IPS-NIHi7 (cell line): ENCODE results near the gene SMTN.
A peak's percentile ranks its signal among the peaks of the same experiment; 100 is the strongest.
"Not testable (repeated sequence)": the region's sequence is repeated elsewhere in the genome, so short reads cannot be mapped to it uniquely, and the experiment has no call there.

ENCODE experiments used
- DNase-seq: peaks from one replicate; pipeline ENCODE4 v3.0.0; 2012; ENCODE audit warnings: mixed read lengths; ENCODE audit errors: extremely low spot score

SMTN gene

DNA sequence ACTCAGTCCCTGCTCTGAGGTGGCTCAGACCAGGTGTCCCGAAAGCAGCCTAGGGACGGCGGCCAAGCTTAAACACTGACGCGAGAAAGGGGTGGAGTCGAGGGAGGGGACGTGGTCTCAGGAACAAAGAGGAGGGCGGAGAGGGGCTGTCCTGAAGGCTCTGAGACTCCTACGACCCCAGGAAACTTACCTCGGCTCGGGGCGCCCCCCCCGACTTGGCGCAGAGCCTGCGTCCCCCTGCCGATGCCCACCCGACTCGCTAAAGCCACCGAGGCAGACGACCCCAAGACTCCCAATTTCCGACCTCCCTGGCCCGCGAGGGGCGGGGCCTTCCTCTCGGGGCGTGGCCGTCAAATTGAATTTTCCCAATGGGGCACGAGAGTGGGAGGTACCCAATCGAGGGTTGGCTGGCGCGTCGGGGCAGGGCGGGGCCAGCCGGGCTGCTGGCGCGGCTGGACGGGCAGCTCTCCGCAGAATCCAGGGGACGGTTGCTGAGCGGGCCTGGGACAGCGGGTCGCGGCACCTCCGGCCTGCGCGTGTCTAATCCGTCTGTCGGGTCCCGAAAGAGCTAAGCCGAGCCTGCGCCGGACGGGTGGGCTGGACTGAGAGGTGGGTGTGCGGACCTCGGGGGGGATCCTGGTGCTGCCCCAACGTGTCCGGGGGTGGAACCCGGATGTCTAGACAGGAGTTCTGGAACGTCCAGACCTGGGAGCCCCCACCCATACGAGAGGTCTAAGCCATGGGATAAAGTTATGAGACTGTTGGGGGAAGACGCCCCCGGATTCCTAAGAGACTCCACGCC lies at the start of gene SMTN:
TSS of gene SMTN (plus strand) at position 471 of the 802 bp plus-strand sequence. CDS start 1,941 bp downstream, outside the sequence.
- DNase-seq, result peak; percentile 97

DNA sequence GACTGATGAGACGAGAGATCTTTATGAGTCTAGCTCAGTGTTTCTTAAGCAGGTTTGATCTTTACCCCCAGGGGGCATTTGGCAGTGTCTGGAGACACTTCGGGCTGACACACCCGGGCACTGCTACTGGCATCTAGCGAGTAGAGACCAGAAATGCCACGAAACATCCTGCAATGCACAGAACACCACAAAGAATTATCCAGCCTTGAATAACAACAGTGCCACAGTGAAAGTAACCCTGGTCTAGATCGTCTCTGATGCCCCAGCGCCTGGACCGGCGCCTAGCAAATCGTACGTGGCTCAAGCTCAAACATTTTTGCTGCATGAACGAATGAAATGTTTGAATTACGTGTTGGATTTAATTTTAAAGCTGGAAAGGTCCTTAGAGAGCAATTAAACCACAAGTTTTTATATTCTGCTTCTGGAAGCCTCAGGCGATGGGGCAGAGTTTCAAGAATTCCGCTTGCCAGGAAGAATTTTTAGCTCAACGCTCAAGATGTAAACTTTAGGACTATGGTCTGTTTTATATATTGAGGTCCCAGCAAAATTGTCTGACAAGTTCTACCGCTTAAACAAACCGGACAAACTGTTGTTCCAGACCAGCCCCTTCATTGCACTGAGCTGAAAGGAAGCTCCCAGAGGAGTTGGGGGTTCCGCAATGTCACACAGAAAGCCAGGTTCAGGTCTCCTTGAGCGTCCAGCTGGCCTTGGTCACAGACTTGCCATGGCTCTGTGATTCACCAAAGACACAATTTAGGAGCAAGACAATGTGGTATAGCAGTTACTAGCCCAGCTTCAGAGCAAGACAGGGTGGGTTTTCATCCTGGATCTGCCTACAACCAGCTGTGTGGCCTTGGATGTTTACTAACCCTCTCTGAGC lies 44.2 kb upstream of the SMTN start:
- no peak for DNase-seq

DNA sequence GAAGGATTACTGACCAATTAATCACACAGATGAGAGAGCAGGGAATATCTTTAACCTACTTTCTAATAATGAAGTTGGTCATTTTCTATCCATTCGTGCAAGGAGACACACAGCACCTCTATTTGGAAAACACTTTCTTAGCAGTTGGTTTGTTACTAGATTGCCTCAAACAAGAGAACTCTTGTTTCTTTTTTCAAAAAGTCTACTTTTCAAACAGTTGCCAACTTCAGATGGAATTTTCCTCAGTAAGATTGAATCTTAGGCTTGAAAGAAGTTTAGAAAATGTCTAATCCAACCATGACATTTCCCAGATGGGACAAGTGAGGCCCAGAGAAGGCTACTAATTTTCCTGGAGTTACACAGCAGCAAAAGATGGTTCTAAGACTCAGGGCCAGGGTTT lies 42.4 kb upstream of the SMTN start:
- DNase-seq, result no peak

DNA sequence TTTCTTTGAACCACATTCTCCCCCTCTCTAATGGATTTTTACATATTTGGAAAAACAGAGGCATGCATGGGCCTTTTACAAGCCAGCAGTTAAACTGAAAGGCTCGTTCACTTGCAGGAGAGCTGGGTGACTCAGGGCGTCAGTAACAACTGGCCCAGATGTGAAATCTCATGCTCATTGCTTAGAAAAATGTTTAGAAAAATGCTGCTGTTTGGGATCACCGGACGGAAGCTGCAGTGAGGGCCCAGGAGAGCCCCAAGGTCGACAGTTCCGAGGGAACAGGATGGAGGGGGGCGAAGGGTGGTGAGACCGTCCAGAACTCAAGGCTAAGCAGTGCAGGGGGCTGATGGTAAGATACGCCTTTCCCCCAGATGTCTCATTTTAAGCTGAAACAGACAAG lies 41.7 kb upstream of the SMTN start:
- DNase-seq, result no peak

DNA sequence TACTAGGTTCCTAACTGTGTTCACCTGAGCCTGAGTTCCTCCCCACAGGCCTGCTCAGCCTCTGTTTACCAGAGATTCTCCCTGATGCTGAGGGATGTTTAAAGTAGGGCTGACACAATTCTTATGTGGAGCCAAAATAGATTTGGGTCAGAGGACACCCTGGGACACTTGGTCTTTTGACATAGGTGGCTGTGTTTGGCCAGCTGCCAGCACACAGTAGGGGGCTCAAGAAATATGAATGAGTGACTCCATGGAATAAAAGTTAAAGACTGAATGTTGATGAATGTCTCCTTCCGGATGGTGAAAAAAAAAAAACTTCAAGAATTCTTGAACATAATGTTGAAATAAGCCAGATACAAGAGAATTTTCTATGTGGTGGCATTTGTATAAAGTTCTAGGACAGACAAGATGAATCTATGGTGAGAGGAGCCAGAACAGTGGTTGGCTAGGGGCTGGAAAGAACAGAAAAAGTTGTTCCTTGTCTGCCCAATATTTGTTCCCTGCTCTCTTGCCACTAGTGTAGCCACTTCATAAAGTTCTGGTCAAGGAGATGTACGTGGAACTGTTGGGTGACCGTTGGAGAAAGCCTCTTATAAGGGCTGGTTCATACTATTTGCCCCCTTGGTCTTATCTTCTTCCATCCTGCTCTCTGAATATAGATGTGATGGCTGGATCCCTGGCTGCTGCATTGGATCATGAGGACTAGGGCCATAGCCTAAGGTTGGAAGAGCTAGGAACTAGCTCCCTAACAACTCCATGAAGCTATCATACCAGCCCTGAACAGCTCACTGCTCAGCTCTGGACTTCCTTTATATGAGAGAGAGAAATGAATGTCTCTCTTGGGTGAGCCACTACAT lies 40.3 kb upstream of the SMTN start:
- no peak for DNase-seq

DNA sequence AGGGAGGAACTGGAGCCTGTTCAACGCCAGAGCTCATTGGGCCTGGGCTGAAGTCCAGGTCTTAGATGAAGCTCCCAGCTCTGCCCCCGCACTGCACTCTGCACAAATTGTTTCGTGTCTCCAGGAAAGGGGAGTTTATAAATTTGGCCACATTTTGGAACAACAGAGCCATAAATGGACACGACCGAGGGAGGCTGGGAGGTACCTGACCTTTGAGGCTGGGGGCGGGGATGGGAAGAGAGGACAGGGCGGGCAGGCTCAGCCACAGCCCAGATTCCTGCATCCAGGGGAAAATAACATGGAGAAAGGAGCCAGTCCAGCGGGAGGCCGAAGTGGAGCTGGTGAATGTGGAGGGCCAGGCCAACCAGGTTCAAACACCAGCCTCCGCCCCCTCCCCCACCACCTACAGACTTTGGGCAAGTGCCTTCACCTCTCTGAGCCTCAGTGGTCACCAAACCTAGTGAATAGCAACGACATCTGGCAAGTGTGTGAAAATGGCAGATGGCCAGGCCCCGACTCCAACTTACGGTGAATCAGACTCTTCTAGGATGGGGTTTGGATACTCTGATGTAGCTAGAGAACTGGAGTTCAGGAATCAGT lies 36.8 kb upstream of the SMTN start:
- DNase-seq, result peak; percentile 42

DNA sequence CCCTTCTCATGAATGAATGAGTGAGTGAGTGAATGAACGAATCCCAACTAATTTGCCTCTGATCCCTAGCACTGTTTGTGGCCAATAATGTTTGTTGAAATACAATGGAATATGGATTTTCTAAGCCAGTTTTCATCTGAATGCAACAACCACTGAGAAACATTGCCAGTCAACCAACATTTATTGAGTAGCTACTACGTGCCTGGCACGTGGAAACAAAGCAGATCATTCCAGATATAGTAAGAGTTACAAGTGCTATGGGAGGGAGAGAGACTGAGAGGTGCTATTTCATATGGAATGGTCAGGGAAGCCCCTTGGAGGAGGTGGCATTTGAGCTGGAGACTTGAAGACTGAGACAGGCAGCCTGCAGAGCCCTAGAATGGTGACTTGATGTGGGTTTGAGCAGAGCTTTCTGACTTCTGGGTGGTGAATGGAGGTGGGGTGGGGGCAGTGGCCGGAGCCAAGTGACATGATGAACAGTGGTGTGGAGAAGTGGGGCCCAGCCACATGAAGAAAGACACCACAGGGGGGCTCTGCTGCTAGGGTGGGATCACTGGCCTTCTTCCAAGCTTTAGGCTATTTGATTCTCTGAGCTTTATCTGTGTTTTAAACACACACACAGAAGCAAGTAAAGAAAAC lies 35.1 kb upstream of the SMTN start:
- DNase-seq, result no peak

DNA sequence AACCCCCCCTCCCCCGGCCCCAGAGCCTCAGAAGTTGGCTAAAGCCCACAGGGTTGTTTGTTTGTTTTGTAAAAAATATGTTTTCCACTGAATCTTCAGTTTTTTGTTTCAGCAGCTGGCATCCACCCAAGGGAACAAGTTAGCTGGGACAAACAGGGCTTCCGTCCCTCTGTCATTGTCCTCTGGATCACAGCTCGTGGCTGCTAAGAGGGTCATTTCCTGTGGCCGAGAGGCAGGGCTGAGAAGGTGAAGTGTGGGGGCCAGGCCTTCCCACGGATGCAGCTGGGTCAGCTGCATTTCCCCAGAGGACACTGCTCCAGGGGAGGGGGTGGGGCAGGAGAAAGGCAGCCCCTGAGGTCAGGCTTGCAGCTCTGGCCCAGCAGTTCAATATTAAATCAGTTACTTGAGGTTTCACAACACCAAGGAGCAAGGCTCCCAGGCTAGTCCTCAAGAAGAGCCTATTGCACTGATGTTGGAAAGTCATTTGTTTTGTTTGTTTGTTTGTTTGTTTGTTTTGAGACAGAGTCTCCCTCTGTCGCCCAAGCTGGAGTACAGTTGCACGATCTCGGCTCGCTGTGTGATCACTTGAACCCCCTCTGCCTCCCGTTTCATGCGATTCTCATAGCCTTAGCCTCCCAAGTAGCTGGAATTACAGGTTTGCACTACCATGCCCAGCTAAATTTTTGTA lies 34.4 kb upstream of the SMTN start:
- DNase-seq, result peak; percentile 35

DNA sequence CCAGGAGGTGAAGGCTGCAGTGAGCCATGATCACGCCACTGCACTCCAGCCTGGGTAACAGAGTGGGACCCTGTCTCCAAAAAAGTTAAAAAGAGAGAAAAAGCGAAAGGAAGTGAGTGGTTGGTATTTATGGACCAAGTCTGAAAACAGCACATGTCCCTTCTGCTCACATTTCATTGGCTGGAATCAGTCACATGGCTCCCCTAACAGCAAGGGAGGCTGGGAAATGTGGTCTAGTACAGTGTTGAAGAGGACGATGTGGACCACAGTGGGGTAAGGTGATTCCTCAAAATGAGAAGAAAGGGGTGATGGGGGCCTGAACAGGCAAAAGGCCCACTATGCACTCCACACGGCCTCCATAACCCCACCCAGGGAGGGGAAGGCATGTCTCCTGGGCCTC lies 32.5 kb upstream of the SMTN start:
- DNase-seq, result no peak

DNA sequence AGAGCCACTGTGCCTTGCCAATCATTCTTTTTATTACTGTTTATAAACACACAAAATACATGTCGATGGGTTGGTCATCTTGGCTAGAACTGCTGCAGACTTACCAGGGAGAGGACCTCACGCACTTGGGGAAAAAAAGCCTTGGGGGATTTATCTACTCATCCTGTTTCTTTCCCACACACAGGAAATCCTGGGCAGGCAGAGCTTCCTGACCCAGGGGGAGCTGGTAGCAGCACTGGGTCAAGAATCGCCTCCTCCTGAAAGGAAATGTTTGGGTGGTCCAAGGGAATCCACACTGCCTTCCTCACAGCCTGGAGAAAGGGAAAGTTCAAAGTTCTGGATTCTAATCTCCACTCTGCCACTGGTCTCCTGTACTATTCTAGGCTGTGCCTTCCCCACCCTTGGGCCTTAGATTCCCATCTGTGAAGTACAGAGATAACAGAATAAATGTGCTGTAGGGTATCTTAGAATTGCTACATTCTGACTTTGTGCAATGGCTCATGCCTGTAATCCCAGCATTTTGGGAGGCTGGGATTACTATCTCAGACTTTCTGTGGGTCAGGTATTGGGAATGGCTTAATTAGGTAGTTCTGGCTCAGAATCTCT lies 31.2 kb upstream of the SMTN start:
- no peak for DNase-seq

DNA sequence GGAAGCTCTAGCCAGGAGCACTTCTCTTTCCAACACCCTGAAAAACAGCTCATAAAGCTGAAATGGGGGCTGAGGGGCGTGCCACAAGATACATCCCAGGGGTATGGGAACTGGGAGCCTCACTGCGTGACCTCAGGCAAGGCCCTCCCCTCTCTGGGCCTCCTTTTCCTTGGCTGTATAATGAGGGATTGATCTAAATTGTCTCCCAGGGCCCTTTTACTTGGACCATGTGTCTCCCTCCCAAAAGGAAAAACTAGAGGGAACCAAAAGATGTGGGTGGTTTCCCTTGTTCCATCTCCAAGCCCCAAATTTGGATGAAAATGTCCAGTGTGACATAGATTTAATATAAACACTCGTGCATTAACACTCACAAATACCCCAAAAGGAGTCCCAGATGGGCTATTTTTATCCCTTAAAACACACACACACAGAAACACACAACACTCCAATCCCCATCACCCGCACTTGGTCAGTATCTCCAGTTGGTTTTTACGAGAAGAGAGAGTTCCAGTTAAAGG lies 25.9 kb upstream of the SMTN start:
- no peak for DNase-seq

DNA sequence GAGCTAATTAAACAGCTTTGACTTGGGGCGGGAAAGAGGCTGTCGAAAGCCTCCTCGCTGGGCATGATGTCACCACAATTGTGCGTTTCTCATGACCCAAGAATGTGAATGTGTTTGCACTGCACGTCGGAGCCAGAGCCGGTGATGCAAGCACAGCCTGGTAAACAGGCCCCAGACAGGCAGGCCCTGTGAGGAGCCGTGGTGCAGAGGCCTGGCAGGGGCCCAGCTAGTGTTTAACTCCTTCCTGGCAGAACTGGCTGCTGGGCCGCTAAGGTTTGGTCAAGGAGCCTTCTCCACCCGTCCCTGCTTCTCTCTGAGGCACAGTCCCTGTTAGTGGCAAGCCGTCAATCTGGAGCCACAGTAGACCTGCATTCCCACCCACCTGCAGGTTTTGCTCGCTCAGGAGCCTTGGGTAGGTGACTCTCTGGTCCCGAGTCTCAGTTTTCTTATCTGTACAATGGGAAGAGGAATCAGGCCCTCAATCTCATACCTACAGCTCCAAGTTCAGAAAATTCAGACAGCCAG lies 25.4 kb upstream of the SMTN start:
- peak; percentile 66 for DNase-seq

DNA sequence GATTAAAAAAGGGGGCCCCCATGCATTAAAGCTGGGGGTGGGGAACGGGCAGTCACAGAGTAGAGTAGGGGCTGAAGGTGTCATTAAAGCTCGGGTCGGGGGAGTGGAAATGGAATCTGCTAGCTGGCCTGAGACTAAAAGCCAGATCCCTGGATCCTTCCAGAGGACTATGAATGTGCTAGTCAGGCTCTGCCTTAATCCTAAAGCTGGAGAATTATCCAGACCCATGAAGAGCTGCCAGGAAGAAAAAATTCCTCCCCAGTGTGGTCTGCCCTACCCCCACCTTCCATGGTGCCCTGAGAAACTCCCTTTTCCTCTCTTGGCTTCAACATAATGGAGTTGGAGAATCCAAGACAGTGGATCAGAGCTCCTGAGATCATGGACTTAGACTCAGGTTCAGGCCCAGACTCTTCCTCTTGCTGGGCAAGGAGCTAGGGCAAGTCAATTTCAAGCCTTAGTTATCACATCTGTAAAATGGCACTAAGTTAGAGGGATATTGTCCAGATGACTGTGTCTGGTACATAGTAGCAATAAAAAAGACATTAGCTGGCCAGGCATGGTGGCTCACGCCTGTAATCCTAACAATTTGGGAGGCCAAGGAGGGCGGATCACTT lies 24.0 kb upstream of the SMTN start:
- no peak for DNase-seq

DNA sequence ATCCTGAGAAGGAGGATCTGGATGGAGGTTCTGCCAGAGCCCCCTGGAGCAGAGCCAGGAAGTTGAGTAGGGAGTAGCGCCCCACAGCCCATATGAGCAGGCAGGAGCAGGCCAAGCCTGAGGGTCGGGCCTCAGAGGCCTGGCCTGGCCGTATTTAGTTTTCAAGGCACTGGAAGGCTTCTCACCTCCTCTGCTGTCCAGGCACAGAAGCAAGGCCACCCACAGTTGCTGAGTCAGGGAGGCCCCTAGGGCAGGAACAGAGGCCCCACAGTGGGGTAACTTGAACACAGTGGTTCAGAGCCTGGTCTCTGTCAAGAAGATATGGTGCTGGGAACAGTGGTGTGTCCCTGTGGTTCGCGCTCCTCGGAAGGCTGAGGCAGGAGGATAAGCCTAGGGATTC lies 21.5 kb upstream of the SMTN start:
- DNase-seq, result peak; percentile 7

DNA sequence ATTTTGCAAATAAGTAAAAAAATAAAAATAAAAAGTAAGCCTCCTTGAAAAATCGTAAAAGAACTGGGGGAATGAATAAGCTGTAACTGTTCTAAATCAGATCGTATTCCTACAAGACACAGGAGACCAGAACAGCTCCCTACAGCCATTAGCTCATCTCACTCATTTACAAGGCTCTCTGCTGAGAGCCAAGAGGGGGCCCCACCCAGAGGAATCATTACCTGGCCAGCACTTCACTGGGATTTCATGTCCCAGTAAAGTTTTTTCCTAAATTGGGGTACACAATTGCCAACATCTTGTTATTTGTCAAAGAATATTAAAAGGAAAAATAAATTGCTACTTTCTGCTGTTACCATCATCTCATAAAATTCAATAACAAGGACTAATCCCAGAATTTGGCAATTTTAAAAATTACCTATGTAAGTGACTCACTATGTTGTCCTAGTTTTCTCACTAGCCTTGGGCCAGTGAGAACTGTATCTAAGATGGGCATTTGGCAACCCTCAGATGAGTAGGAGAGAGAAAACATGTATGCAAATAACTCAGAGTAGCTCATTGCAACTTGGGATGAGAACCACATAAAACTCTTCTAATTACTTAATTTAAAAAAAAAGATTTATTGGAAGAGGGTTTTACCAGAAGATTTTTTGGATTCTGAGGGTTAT lies 18.4 kb upstream of the SMTN start:
- peak; percentile 8 for DNase-seq

DNA sequence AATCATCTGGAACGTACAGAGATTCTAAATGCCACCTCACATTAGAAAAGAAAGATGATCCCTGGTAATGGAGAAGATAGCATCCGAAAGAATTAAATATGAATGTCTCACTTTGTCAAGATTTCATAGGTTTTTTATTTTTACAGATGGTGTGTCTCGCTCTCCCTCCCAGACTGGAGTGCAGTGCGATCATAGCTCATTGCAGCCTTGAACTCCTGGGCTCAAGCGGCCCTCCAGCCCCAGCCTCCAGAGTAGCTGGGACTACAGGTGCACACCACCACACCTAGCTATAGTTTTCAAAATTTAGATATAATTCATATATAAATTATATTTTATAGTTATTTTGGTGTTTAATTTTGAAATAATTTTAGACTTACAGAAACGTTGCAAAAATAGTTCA lies 16.7 kb upstream of the SMTN start:
- DNase-seq, result no peak

DNA sequence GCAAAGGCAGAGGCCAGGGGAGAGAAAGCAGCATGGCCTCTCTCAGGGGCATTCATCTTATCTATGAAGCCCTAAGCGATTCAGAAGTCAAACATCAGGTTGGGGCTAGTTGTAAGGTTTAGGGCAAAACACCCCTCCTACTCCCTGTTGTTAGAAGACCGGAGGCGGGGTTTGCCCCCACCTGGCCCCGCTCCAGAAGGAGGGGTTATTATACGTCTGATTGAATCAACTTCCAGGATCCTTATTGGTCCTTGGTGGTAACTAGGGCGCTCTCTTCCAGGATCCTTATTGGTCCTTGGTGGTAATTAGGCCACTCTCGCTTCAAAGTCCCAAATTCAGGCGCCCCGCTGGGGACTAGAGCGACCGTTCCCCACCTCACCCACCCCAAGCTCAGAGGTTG lies 12.1 kb upstream of the SMTN start:
- DNase-seq, result no peak

DNA sequence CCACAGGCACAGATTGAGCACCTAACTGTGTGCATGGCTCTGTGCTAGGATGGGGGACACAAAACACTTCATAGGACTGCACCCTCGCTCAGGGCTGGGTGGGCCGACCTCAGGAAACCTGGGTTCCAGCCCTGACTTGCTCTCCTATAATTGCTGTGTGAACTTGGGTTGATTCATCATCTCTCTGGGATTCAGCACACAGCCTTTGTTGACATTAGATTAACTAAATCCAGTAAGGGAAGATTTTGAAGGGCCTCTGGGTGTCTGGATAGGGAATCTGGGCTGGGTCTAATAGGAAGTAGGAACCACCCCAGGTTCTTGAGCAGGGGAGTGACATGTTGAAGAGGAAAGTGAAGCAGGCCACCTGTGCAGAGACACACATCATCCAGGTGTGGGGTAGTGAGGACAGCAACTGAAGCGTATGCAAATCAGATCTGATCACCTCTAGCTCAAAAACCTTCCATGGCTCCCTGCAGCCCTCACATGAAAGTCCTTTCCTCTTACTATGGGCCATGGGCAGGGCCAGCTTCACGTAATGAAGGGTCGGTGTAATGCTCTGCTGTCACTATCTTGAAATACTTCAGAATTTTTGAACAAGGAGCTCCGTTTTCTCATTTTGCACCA lies 11.3 kb upstream of the SMTN start:
- not testable (repeated sequence) for DNase-seq
